Brain microvascular endothelial cell (primary cell): Measurements from ENCODE around the gene ASGR1.

Experiments
- DNase-seq: peaks from one replicate; pipeline ENCODE4 v3.0.0-alpha.2; 2020
- H3K27ac ChIP-seq: fragments of 250-450 bp; sonication (Bioruptor Pico); 2 replicates; pipeline ENCODE4 v1.5.1; 2020; ENCODE audit warnings: mild to moderate bottlenecking, moderate library complexity
- H3K27me3 ChIP-seq: fragments of 250-450 bp; sonication (Bioruptor Pico); replicated peaks from 2 replicates; pipeline ENCODE4 v1.5.1; 2020; ENCODE audit warnings: mild to moderate bottlenecking
- H3K36me3 ChIP-seq: fragments of 250-450 bp; sonication (Bioruptor Pico); replicated peaks from 2 replicates; pipeline ENCODE4 v1.5.1; 2020; ENCODE audit warnings: mild to moderate bottlenecking
- H3K4me3 ChIP-seq: 2 replicates; pipeline ENCODE4 v1.5.1; 2011; ENCODE audit warnings: low read depth, mild to moderate bottlenecking, control low read depth, low read length, moderate library complexity
- in situ Hi-C: cut with HindIII; loops from 2 replicates; pipeline ENCODE4 v1.10.0; 2017; ENCODE audit warnings: low sequenced_read_pairs, low pct_ligation_motif_present
- TF ChIP-seq, protein P1 (sequence below): IDR thresholded peaks from 2 replicates; pipeline ENCODE4 v1.5.1; 2011; ENCODE audit warnings: low read depth, mild to moderate bottlenecking, moderate library complexity, low read length, control low read depth, inconsistent platforms; ENCODE audit errors: missing control alignments

ASGR1 gene

DNA sequence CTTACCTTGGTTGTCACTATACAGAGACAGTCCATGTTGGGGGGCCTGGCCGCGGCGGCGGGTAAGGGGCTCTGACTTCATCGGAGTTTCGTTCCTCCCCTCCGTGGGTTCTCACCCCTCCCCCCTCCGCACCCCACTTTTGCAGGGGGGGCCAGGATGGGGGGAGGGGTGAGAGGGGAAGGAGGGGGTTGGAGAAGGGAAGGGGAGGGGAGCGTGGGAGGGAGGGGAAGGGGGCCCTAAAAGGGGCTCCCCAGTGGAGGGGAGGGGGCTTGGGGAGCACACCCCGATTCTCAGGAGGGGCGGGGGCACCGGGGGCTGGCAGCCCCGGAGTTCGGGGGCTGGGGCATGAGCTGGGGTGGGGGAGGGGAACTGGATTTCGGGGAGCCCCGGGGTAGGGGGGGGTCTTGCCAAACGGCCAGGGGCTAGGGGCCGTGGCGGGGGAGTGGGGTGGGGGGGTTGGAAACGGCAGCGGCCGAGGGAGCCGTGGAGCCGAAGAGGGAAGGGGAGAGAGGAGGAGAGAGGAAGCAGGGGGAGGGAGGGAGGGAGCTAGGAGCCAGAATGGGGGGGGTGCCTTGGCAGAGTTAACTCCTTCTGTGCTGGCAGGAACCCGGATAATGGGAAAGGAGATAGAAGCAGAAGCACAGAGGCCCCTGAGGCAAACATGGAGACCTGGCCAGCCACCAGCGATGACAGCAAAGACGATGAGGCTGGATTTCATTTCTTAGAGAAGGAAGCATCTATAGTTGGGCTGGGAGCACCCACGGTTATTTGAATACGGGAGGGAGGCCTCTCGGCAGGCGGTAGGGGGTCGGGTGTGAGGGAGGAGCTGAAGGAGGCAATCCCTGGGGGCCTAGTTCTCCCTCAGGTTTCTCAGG is 38.2 kb upstream of the ASGR1 start:
- in situ Hi-C loops: no loop called here
- TF ChIP-seq, protein P1, sequence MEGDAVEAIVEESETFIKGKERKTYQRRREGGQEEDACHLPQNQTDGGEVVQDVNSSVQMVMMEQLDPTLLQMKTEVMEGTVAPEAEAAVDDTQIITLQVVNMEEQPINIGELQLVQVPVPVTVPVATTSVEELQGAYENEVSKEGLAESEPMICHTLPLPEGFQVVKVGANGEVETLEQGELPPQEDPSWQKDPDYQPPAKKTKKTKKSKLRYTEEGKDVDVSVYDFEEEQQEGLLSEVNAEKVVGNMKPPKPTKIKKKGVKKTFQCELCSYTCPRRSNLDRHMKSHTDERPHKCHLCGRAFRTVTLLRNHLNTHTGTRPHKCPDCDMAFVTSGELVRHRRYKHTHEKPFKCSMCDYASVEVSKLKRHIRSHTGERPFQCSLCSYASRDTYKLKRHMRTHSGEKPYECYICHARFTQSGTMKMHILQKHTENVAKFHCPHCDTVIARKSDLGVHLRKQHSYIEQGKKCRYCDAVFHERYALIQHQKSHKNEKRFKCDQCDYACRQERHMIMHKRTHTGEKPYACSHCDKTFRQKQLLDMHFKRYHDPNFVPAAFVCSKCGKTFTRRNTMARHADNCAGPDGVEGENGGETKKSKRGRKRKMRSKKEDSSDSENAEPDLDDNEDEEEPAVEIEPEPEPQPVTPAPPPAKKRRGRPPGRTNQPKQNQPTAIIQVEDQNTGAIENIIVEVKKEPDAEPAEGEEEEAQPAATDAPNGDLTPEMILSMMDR: no peak
- Histone ChIP-seq H3K4me3 (peak overlapping the region; percentile 69), H3K27me3 (no peaks in the 10 kb centered on the region), H3K36me3 (peaks cover 10% of the 10 kb centered on the region), H3K27ac (no peak overlapping the region)
- peak; percentile 66 for DNase-seq

DNA sequence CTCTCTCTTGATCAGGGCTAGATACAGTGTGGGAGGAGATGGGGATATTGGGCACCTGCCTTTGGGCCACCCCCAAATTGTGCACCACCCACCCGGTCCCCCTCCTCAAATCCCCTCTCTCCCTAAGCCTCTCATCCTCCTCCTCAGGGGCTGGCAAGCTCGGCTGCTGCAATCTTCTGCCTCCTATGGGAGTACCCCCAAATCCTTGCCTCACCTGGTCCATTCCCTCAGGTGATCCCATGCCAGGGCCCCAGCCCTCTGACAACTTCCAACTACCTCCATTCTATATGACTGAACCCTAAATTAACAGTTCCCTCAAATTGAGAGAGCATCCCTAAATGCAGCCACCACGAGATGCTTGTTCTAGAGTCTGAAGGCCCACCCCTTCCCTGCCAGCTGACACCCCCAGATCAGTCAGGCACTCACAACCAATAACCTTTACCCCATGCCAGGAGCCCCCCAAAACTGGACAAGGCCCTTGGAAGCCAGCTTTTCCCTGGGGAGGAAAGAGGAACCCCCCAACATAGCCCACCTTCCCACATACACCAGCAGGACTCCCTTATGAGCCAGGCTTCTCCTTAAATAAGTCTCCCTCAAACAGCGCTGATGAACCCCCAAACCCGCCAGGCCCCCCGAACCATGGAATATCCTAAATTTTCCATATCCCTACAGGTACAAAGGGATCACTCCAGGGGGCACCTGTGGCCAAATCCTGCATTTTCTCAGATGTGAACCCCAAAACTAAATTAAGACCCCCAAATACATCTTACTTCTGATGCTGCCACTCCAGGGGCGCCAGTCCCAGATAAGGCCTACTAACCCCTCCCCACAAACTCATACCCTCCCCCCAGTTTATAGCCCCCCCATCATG is 37.3 kb upstream of the ASGR1 start:
- no peak overlapping the region for H3K27ac ChIP-seq
- TF ChIP-seq, protein P1: no peak
- in situ Hi-C loops: no loop called here
- peaks cover 2% of the 10 kb centered on the region for H3K36me3 ChIP-seq
- no peak for DNase-seq
- H3K27me3 ChIP-seq: no peaks in the 10 kb centered on the region
- peak overlapping the region; percentile 69 for H3K4me3 ChIP-seq

DNA sequence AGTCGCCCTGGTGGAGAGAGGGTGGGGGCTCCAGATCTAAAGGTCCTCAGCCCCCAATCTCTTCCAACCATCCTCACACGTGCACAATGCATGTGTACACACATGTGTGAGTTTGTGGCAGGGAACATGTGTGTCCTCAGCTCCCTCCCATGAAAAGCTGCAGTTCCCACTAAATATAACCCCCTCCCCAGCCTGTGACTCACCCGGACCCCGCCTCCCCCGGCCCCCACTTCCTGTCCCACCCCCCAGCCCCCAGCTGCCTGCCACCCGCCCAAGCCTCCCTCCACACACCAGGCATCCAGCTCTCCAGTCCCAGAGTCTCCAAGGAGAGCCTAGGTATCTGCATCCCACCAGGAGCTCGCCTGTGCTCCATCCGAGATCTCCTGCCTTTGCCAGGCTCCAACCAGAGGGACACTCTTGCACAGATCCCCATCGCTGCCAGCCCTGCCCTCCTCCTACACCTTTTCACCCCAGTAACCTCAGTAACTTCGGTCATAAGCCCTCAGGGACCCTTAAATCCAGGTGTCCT is 36.5 kb upstream of the ASGR1 start:
- Histone ChIP-seq H3K36me3 (no peaks in the 10 kb centered on the region), H3K27ac (peak overlapping the region; percentile 57), H3K27me3 (no peaks in the 10 kb centered on the region), H3K4me3 (peak overlapping the region; percentile 69)
- in situ Hi-C loops: no loop called here
- DNase-seq: no peak
- TF ChIP-seq, protein P1: no peak

DNA sequence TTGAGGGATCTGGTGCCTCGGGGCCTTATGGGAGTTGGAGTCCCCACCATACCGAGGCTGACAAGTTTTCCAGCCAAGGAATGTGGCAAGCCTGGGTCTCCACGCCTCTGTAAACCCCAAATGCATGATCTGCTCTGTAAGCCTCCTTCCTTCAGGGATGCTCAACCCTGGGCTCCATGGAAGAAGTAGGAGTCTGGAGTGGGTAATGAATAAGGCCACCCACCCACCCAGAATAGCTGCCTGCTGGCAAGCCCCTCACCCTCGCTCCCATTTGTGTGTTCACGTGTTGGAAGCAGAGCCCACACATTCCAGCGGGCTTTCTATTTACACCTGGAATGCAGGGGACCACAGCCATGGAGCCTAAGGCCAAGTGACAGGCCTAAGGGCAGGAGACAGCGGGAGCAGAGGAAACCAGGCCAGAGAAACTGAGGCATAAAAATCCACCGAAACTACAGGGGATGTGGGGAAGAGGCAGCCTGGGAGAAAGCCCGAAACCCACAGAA is 36.0 kb upstream of the ASGR1 start:
- DNase-seq: no peak
- H3K27me3 ChIP-seq: no peaks in the 10 kb centered on the region
- H3K4me3 ChIP-seq: peak overlapping the region; percentile 58
- TF ChIP-seq, protein P1: no peak
- H3K27ac ChIP-seq: peak overlapping the region; percentile 57
- in situ Hi-C loops: no loop called here
- H3K36me3 ChIP-seq: no peaks in the 10 kb centered on the region

DNA sequence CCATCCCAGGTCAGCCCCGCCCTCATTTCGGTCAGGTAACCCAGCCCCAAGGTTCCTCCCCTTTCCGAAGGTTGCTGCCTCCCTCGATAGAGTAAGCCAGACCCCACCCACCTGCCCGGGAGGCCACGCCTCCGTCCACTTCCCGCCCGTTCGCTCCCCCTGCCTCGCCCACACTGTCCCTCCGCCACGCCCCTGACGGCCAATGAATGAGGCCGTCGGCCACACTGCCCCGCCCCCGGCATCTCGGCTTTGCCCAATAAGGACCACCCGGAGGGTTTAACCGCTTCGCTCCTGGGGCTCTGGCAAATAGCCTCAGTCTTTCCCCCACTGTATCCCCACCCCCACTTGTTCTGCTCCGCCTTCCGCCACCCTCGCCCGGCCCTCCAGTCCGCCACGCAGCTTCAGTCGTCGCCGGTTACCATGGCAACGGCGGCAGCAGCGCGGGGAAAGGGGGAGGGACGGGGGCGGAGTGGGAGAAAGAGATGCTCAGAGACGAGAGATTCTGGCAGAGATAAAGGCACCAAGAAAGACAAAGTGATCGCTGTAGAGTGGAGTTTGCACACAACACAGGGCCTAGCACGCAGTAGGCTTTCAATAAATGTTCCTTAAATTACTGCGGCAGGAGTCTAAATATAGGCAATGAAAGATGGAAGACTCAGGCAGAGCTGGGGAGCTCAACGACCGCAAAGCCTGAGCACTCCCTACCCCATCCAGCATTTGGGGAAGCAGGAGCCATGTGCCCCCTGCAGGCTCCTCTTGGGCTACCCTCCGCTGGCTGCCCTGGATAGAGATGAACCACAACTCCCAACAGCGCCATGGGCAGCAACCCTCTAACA is 35.3 kb upstream of the ASGR1 start:
- Histone ChIP-seq H3K27ac (peak overlapping the region; percentile 57), H3K27me3 (no peaks in the 10 kb centered on the region), H3K36me3 (no peaks in the 10 kb centered on the region), H3K4me3 (peak overlapping the region; percentile 58)
- in situ Hi-C loops: no loop called here
- peak; percentile 97 for DNase-seq
- TF ChIP-seq, protein P1: peak; percentile 75
